ENCODE data around the gene EPAS1.

Gene EPAS1

DNA sequence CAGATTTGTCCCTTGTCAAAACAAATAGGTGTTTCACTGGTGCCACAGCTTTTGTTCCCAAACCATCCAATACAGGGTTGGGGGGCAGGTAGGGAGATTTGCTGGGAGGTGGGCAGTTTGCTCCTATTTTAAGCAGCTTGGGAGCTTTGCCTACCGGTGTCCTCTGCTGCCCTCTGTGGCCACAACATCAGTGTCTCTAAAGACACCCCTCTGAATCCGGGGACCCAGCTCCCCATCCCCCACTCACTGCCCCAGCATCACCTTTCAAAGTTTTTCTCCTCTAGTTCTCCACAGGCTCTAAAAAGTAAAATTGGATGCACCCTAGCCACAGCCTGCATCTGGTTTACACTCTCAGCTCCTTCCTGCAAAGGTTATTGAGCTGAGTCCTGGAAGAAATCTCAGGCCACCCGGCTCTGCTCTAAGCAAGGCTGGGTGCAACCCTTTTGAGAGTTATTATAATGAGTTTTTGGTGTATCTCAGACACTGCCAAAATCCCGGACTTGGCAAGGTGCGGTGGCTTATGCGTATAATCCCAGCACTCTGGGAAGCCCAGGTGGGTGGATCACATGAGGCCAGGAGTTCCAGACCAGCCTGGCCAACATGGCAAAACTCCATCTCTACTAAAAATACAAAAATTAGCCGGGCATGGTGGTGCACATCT lies 2.9 kb upstream of the EPAS1 start:
- TF ChIP-seq, protein P1, sequence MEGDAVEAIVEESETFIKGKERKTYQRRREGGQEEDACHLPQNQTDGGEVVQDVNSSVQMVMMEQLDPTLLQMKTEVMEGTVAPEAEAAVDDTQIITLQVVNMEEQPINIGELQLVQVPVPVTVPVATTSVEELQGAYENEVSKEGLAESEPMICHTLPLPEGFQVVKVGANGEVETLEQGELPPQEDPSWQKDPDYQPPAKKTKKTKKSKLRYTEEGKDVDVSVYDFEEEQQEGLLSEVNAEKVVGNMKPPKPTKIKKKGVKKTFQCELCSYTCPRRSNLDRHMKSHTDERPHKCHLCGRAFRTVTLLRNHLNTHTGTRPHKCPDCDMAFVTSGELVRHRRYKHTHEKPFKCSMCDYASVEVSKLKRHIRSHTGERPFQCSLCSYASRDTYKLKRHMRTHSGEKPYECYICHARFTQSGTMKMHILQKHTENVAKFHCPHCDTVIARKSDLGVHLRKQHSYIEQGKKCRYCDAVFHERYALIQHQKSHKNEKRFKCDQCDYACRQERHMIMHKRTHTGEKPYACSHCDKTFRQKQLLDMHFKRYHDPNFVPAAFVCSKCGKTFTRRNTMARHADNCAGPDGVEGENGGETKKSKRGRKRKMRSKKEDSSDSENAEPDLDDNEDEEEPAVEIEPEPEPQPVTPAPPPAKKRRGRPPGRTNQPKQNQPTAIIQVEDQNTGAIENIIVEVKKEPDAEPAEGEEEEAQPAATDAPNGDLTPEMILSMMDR (IDR thresholded peaks at IDR 0.05; ENCODE audit: insufficient read depth, missing control alignments) = peak; percentile 22
- DNase-seq (ENCODE audit: insufficient read length, low spot score) (no peak), FAIRE-seq (no peak)

DNA sequence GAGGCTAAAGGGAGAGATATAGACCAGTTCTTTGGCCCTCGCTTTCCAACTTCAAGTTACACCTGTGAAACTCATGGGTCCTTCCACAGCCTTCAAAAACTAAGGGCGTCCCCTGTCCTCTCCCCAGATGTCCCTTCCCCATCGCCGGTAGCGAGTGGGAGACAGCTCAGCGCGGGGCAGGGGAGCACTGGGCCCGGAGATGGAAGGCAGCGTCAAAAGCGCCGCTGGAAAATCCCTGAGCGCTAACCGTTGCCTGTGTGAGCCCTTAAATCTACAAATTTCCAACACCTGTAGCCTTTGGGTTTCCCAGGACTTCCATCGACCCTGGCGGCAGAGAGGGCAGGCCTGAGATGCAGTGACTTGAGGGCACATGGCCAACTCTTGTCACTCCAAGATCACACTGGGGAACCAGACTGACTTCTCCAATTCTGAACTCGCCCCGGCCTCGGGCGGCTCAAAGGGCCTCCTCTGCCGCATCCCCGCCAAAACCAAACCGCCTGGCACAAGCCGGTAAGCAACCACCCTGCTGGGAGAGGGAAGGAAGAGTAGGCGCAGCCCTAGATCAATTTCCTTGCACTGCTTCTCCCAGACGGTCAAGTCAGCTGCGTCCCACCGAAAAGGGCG lies 879 bp upstream of the EPAS1 start:
- TF ChIP-seq, protein P1 (IDR thresholded peaks at IDR 0.05; ENCODE audit: insufficient read depth, missing control alignments) = no peak
- DNase-seq (ENCODE audit: insufficient read length, low spot score) (peak; percentile 28), FAIRE-seq (no peak)

DNA sequence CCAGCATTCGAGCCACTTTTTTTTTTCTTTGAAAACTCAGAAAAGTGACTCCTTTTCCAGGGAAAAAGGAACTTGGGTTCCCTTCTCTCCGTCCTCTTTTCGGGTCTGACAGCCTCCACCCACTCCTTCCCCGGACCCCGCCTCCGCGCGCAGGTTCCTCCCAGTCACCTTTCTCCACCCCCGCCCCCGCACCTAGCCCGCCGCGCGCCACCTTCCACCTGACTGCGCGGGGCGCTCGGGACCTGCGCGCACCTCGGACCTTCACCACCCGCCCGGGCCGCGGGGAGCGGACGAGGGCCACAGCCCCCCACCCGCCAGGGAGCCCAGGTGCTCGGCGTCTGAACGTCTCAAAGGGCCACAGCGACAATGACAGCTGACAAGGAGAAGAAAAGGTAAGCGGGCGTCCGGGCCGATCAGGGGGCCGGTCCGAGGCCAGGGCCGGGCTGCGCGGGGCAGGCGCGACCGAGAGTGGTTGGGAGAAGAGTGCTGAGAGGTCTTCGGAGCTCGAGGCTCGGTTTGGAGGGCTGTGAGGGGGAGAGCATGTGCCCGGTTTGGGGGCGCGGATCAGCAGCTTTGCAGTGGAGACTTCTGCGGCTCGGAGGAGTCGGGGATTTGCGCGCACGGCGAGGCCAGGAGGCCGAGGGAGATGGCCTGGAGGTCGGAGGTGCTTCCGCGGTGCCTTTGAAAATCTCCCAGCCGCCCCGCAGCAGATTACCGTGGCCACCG lies 502 bp downstream of the EPAS1 start:
- DNase-seq (ENCODE audit: insufficient read length, low spot score) = peak; percentile 38
- no peak for FAIRE-seq
- TF ChIP-seq, protein P1 (IDR thresholded peaks at IDR 0.05; ENCODE audit: insufficient read depth, missing control alignments) = no peak

DNA sequence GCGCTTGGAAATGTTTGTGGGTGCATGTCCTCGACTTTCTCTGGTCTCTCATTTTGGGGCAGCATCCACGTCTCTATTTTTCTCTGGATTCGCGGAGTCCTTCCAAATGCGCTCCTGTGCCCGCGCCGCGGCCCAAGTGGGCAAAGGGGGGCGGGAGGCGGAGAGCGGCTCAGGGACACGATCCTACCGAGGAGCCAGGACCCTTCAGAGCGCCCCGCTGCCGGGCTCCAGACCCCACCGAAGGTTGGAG lies 990 bp downstream of the EPAS1 start:
- TF ChIP-seq, protein P1 (IDR thresholded peaks at IDR 0.05; ENCODE audit: insufficient read depth, missing control alignments) = no peak
- DNase-seq (ENCODE audit: insufficient read length, low spot score) = no peak
- no peak for FAIRE-seq

DNA sequence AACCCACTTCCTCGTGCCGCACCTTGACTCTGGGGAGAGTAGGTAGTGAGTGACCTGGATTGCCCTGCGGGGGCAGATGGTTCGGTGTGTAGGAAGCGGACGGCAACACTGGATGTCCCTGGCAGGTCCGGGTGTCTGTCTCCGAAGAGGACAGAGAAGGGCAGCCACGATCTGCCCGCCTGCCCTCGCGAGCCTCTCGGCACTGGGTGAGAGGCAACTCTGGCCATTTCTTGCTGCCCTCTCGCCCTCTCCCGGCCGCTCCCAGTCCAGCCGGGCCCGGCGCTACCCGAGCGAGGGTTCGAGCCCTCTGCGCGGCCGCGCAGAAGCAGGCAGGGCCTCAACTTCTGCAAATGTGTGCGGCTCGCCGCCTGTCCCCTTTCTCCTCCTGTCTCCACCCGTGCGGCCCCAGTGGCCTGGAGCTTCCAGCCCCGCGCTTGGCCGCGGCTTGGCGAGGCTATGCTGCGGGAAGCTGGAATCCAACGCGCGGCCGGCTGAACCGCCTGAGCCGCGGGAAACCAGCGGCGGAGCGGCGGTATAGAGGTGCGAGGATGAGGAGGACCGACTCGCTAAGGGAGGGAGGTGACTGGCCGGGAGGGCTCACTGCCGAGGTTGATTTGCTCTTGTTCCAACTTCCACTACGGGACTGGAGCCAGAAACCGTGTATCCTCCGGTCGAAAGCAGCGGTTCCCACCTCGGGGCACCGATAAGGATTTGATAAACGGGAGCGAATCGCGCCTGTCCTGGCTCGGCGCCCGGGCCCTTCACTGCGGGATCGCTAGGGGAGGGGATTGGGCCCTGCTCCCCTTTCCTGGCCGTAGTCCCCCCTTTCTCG lies 1.5 kb downstream of the EPAS1 start:
- FAIRE-seq (no peak), DNase-seq (ENCODE audit: insufficient read length, low spot score) (peak; percentile 49)
- TF ChIP-seq, protein P1 (IDR thresholded peaks at IDR 0.05; ENCODE audit: insufficient read depth, missing control alignments) = no peak

DNA sequence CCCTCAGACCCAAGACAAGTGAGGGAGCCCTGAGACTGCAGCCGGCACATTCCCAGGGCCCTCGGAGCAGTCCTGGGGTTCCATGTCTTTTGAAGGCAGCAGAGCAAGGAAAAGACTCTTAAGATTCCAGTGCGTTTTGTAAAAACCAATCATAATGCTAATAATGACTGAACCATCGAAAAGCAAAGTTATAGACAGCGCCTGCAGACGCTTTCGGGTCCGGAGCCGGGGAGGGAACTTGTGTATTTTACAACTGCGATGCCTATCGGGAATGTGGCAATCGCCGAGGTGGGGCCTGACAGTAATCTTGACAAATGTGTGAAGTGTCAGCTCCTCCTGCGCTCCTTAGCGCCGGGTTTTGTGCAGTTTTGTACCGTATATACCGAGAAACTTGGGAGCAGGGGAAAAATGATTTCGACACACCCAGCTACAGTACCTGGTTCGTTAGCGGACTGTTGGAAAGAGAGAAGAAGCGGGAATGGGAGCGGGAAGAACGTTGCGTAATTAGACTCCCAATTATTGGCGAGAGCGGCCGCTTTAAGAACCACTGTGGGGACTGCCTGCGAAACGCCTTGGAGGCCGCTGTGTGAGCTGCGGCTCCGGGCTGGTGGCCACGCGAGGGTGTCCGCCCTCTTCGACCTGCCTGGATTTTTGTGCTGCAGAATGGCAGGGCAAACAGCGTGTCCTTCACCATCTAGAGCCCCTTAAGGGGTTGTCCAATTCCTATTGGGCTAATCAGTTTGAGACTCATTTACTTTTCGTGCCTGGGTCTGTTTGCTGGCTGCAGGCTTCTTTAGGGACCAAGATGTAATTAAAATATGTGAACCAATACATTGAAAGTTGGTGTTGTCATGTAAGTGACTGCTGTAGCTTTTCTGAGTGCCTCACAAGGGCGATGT lies 2.4 kb downstream of the EPAS1 start:
- FAIRE-seq (no peak), DNase-seq (ENCODE audit: insufficient read length, low spot score) (no peak)
- TF ChIP-seq, protein P1 (IDR thresholded peaks at IDR 0.05; ENCODE audit: insufficient read depth, missing control alignments) = no peak

All from D721Med (cell line).